Heart left ventricle (tissue), 16 donors: ENCODE measurements around the gene TANGO6. TPM values are rescaled to one million over a fixed set of nuclear protein-coding genes. Genes with fewer than 3 reads are reported as not detected.

Experiments used
- ATAC-seq, 4 donors: fragments of 200-7000 bp; cut with Tn5 transposase; one replicate each; pipeline ENCODE4 v1.9.1; 2020 to 2022; ENCODE audit warnings: moderate library complexity in 4 of 4, mild to moderate bottlenecking in 3 of 4, moderate number of reproducible peaks in 1 of 4
- DNase-seq, 5 donors: peaks; one replicate each; pipeline ENCODE4 v3.0.0-alpha.2; 2020
- H3K27ac ChIP-seq, 12 donors: fragments of 200-600 bp; sonication (generic) in 4 of 12; one replicate each; pipeline versions ENCODE4 v1.5.0 to v1.8.0; 2016 to 2022; ENCODE audit warnings: mild to moderate bottlenecking in 2 of 12
- H3K27me3 ChIP-seq, 9 donors: fragments of 200-600 bp; sonication (generic) in 2 of 9; one replicate each; pipeline versions ENCODE4 v1.5.1 to v1.8.0; 2016 to 2022; ENCODE audit warnings: mild to moderate bottlenecking in 3 of 9
- H3K36me3 ChIP-seq, 9 donors: fragments of 200-600 bp; sonication (generic) in 2 of 9; one replicate each; pipeline versions ENCODE4 v1.5.0 to v1.8.0; 2018 to 2022; ENCODE audit warnings: mild to moderate bottlenecking in 2 of 9
- H3K4me1 ChIP-seq, 12 donors: fragments of 200-600 bp; sonication (generic) in 4 of 12; one replicate each; pipeline versions ENCODE4 v1.5.0 to v1.8.0; 2016 to 2022; ENCODE audit warnings: mild to moderate bottlenecking in 3 of 12
- H3K4me3 ChIP-seq, 12 donors: fragments of 200-600 bp; sonication (generic) in 4 of 12; one replicate each; pipeline versions ENCODE4 v1.5.0 to v1.8.0; 2017 to 2022; ENCODE audit warnings: mild to moderate bottlenecking in 9 of 12, moderate library complexity in 4 of 12
- H3K9me3 ChIP-seq, 12 donors: fragments of 200-600 bp; sonication (generic) in 4 of 12; one replicate each; pipeline versions ENCODE4 v1.5.0 to v1.8.0; 2016 to 2022; ENCODE audit warnings: mild to moderate bottlenecking in 1 of 12
- CTCF ChIP-seq, 12 donors: fragments of 200-600 bp; sonication (generic) in 4 of 12; IDR thresholded peaks; one replicate each; pipeline versions ENCODE4 v1.5.0 to v1.8.0; 2018 to 2022; ENCODE audit warnings: antibody characterized with exemption in 12 of 12, mild to moderate bottlenecking in 5 of 12
- POLR2A ChIP-seq, 2 donors: fragments of 450-650 bp; IDR thresholded peaks; one replicate each; pipeline ENCODE4 v1.6.1; 2017; ENCODE audit warnings: antibody characterized with exemption in 2 of 2, mild to moderate bottlenecking in 2 of 2, moderate library complexity in 2 of 2
- WGBS, 4 donors: extraction: QIAGEN DNeasy Blood & Tissue Kit in 2 of 4; methylation state at CpG; one replicate each; pipeline versions ENCODE4 v1.1.5 to v1.1.7; 2013 to 2018; 5-methylcytosine and 5-hydroxymethylcytosine counted together
- intact Hi-C, 10 donors: fragments of 100-400 bp; cut with DNase I; formaldehyde crosslinking; loops; one replicate each; pipeline versions ENCODE4 v1.11.1 to v1.14.2; 2022
- polyA plus RNA-seq, 2 donors: library from polyadenylated mRNA; stranded (reverse); fragments of 200-250 nt; gene quantifications; one replicate each; pipeline ENCODE4 v1.2.3, GENCODE V29; 2013
- total RNA-seq, 9 donors: library from RNA; depleted of rRNA in 2 of 9; stranded (reverse); fragments of >200 nt in 2 of 9; fragmentation: NEBNext Ultra II Directional in 3 of 9; extraction: Animal tissue kit (Norgen Biotek cat#: 25700) in 3 of 9; gene quantifications; one replicate each; pipeline versions ENCODE4 v1.1.0 to v1.2.4, GENCODE V29; 2016 to 2023
- donor health status: ischemic (EF 13 %, LVEDD 7.1; RV severe dilation, severe dysfunction).
- donor health status: healthy with polysubstance abuse.
- donor health status: DM: no; HTN: yes; CAD: no.
- donor health status: DM: no; HTN: no; CAD: no.
- donor health status: ischemic (EF 25% LVEDD 6.9; RV normal size, moderate dysfunction).
- donor health status: ischemic (EF 25% LVEDD 5.7; RV mildly dilated, moderate dysfunction).
- donor health status: healthy.
- donor health status: DM: yes; HTN: yes; CAD: no.
- donor health status: ischemic (EF 35%, LVEDD 5.7; RV mildly dilated, moderate dysfunction).
- donor health status: nonischemic (EF 11% LVEDD 7.7; RV severe dilation, severe dysfunction).
- donor health status: DM: yes; HTN: yes; CAD: no.
- donor health status: PGD.
- donor health status: ischemic (EF 29% LVEDD 5.4; RV normal size, mild dysfunction).
- donor health status: nonischemic (EF 23%, LVEDD 6.1; RV moderate dilation, normal function).

TANGO6 gene
- total and polyA plus RNA-seq, 11 donors = 1.8 to 14.1 (median 8.8) TPM

DNA sequence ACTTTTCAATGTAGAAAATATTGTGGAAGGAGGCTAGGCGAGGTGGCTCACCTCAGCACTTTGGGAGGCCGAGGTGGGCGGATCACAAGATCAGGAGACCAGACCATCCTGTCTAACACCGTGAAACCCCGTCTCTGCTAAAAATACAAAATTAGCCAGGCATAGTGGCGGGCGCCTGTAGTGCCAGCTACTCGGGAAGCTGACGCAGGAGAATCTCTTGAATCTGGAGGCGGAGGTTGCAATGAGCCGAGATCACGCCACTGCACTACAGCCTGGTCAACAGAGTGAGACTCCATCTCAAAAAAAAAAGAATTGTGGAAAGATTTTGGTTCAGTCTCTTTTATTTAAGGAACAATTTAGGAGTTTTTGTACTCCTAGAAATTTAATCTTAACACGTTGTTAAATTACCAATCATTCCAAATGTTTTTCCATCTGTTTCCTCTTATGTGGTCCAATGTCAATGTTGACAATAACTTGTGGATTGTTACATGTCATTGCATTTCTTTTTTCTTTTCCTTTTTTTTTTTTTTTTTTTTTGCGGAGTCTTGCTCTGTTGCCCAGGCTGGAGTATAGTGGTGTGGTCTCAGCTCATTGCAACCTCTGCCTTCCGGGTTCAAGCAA, 137.5 kb downstream of the TANGO6 start:
- no peaks in the 10 kb centered on the region for H3K27me3 ChIP-seq
- no peak for DNase-seq
- H3K9me3 ChIP-seq = no peaks in the 10 kb centered on the region
- no peaks in the 10 kb centered on the region for H3K4me1 ChIP-seq
- 68 to 77% (median 71%) methylated on average over 15 of the region's 15 CpGs for WGBS, 4 donors
- no peak overlapping the region for H3K27ac ChIP-seq
- ATAC-seq = peak in 1 of 4 donors; percentile 55
- H3K4me3 ChIP-seq = no peak overlapping the region
- intact Hi-C loops = loop anchor here in 1 of 10 donors (10.0 kb wide), 1 partner anchor 134 kb away; no protein-coding TSS in a partner anchor
- TF ChIP-seq CTCF (IDR thresholded peaks at IDR 0.05) (no peak), POLR2A (IDR thresholded peaks at IDR 0.05) (no peak)
- H3K36me3 ChIP-seq = peaks cover 0 to 33% (median 9%) of the 10 kb centered on the region in 9 donors

DNA sequence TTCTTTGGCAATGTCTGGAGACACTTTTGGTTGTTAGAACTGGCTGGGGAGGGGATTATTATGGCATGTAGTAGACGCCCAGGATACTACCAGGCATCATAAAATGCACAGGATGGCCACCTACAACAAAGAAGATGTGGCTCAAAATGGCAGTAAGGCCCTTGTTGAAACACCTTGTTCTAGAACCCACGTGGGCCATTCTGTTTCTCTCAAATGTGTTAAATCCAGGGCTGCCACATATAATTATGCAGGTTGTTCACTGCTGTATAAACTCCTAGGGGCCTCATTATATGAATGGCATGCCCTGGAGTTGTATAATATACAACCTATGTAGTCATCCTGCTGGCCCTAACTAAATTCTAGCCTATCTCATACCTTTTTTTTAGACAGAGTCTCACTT, 138.6 kb downstream of the TANGO6 start:
- H3K4me1 ChIP-seq = no peaks in the 10 kb centered on the region
- intact Hi-C loops = loop anchor here in 1 of 10 donors (10.0 kb wide), 1 partner anchor 133 kb away; no protein-coding TSS in a partner anchor
- no peak for DNase-seq
- H3K9me3 ChIP-seq = no peaks in the 10 kb centered on the region
- no peaks in the 10 kb centered on the region for H3K27me3 ChIP-seq
- peaks cover 0 to 22% (median 0%) of the 10 kb centered on the region in 9 donors for H3K36me3 ChIP-seq
- 93 to 97% (median 95%) methylated on average over 2 of the region's 2 CpGs for WGBS, 4 donors
- TF ChIP-seq POLR2A (IDR thresholded peaks at IDR 0.05) (no peak), CTCF (IDR thresholded peaks at IDR 0.05) (no peak)
- H3K27ac ChIP-seq = no peak overlapping the region
- no peak for ATAC-seq
- no peak overlapping the region for H3K4me3 ChIP-seq

DNA sequence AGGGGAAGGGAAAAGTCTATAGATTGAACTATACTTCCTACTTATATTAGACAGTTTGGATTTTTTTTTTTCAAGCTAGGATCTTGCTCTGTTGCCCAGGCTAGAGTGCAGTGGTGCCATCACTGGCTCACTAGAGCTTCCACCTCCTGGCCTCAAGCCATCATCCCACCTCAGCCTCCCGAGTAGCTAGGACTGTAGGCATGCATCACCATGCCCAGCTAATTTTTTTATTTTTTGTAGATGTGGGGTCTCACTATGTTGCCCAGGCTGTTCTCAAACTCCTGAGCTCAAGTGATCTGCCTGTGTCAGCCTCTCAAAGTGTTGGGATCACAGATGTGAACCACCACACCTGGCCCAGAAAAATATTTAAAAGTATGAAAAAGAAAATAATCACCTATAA, 141.1 kb downstream of the TANGO6 start:
- ATAC-seq (no peak), DNase-seq (no peak)
- Histone ChIP-seq H3K27me3 (no peaks in the 10 kb centered on the region), H3K4me3 (no peak overlapping the region), H3K9me3 (no peaks in the 10 kb centered on the region), H3K27ac (no peak overlapping the region), H3K36me3 (peaks cover 0 to 6% (median 0%) of the 10 kb centered on the region in 9 donors), H3K4me1 (no peaks in the 10 kb centered on the region)
- no peak for TF ChIP-seq CTCF (IDR thresholded peaks at IDR 0.05)
- no peak for TF ChIP-seq POLR2A (IDR thresholded peaks at IDR 0.05)
- 85 to 96% (median 93%) methylated on average over 1 of the region's 1 CpG for WGBS, 4 donors
- intact Hi-C loops = loop anchor here in 1 of 10 donors (10.0 kb wide), 1 partner anchor 130 kb away; no protein-coding TSS in a partner anchor

DNA sequence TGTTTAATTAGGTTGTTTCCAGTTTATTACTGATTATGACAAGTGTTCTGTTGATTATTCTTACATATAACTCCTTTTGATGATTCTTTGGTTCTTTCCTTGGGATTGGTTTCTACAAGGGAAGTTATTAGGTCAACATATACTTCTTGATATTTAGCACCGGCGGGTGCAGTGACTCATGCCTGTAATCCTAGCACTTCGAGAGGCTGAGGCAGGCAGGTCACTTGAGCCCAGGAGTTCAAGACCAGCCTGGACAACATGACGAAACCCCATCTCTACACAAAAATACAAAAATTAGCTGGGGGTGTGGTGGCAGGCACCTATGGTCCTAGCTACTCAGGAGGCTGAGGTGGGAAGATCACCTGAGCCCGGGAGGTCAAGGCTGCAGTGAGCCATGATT, 141.9 kb downstream of the TANGO6 start:
- no peak for ATAC-seq
- intact Hi-C loops = loop anchor here in 1 of 10 donors (10.0 kb wide), 1 partner anchor 130 kb away; no protein-coding TSS in a partner anchor
- TF ChIP-seq CTCF (IDR thresholded peaks at IDR 0.05) = no peak
- TF ChIP-seq POLR2A (IDR thresholded peaks at IDR 0.05) = no peak

More for the DNA sequence above, 141.9 kb downstream of the TANGO6 start:
- Histone ChIP-seq H3K27me3 (no peaks in the 10 kb centered on the region), H3K27ac (no peak overlapping the region), H3K36me3 (no peaks in the 10 kb centered on the region), H3K9me3 (no peaks in the 10 kb centered on the region), H3K4me1 (no peaks in the 10 kb centered on the region), H3K4me3 (no peak overlapping the region)
- WGBS, 4 donors = 95 to 99% (median 95%) methylated on average over 5 of the region's 5 CpGs
- no peak for DNase-seq
